ENCODE measurements around the gene PALLD. TPM values are rescaled to one million over a fixed set of nuclear protein-coding genes. Genes with fewer than 3 reads are reported as not detected.

PALLD gene
- polyA plus RNA-seq, 1 donor from 2014 or later = 20.5 TPM

DNA sequence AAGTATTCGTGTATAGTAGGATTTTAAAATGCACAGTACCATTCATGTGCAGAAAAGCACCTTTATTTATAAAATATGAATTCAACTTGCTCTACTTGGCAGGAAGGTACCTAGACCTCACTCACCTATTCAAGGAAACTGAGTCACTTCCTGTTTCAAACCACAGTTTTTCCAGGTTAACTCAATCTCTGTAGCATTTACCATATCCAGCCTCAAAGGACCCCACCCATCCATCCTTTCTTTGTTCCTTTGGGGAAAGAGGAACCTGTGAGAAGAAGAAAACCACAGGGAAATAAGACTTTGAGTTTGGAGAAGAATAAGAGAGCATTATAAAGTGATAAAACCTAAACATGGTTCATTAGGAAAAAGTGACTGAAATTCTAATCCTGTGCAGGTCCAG, 262.5 kb downstream of the PALLD start:
- H2AFZ ChIP-seq (ENCODE audit: low read depth, low read length) = no peak overlapping the region

DNA sequence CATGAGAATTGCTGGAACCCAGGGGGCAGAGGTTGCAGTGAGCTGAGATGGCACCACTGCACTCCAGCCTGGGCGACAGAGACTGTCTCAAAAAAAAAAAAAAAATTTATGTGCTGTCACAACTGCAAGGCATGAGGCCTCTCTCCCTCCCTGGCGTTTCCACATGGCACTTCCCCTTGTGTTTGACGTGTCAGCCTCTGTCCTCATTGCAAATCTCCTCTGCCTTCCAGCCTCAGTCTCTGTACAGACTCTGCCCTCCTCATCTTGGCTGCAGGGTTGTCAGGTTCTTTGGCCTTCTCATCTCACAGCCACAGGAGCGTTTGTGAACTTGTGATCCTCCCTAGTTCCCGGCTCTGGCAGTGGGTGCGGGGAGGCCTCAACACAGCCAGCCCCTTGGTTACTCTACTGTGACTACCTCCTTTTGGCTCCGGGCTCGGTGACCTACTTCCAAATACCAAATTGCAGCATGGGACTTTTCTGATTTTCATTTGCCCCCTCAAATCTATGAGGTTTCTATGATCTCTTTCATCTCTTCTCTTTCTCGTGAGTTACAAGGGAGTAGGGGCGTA, 263.2 kb downstream of the PALLD start:
- no peaks in the 10 kb centered on the region for H3K9me3 ChIP-seq (ENCODE audit: low read length)
- H3K27me3 ChIP-seq (ENCODE audit: insufficient read depth, low read depth, low read length) = no peaks in the 10 kb centered on the region
- H4K20me1 ChIP-seq (ENCODE audit: insufficient read depth) = no peaks in the 10 kb centered on the region
- no peak overlapping the region for H3K4me2 ChIP-seq (ENCODE audit: low read length)
- H3K9ac ChIP-seq (ENCODE audit: low read length) = no peak overlapping the region
- H3K9me2 ChIP-seq (ENCODE audit: insufficient read depth, low read length) = no peaks in the 10 kb centered on the region
- no peak overlapping the region for H2AFZ ChIP-seq (ENCODE audit: low read depth, low read length)
- no peaks in the 10 kb centered on the region for H3K36me3 ChIP-seq (ENCODE audit: insufficient read depth, low read length)
- no peaks in the 10 kb centered on the region for H3K79me2 ChIP-seq (replicated peaks; ENCODE audit: insufficient read depth, low read length)
- no peak overlapping the region for H3K4me3 ChIP-seq (ENCODE audit: low read length)
- no peak for TF ChIP-seq EP300 (conservative IDR thresholded peaks at IDR 0.05; ENCODE audit: poor library complexity, severe bottlenecking)
- no peak for TF ChIP-seq EZH2 (IDR thresholded peaks at IDR 0.05; ENCODE audit: borderline replicate concordance, insufficient read depth, low read length, poor library complexity, severe bottlenecking)
- TF ChIP-seq POLR2AphosphoS5 (IDR thresholded peaks at IDR 0.05) = no peak
- no peak for TF ChIP-seq RAD21 (conservative IDR thresholded peaks at IDR 0.05)
- TF ChIP-seq, protein P1, sequence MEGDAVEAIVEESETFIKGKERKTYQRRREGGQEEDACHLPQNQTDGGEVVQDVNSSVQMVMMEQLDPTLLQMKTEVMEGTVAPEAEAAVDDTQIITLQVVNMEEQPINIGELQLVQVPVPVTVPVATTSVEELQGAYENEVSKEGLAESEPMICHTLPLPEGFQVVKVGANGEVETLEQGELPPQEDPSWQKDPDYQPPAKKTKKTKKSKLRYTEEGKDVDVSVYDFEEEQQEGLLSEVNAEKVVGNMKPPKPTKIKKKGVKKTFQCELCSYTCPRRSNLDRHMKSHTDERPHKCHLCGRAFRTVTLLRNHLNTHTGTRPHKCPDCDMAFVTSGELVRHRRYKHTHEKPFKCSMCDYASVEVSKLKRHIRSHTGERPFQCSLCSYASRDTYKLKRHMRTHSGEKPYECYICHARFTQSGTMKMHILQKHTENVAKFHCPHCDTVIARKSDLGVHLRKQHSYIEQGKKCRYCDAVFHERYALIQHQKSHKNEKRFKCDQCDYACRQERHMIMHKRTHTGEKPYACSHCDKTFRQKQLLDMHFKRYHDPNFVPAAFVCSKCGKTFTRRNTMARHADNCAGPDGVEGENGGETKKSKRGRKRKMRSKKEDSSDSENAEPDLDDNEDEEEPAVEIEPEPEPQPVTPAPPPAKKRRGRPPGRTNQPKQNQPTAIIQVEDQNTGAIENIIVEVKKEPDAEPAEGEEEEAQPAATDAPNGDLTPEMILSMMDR (IDR thresholded peaks at IDR 0.05; ENCODE audit: poor library complexity, severe bottlenecking) = no peak
- no peak for TF ChIP-seq SMC3 (conservative IDR thresholded peaks at IDR 0.05; ENCODE audit: poor library complexity)
- no peak for TF ChIP-seq TAF1 (IDR thresholded peaks at IDR 0.05; ENCODE audit: low read depth)
- TF ChIP-seq, protein P2, sequence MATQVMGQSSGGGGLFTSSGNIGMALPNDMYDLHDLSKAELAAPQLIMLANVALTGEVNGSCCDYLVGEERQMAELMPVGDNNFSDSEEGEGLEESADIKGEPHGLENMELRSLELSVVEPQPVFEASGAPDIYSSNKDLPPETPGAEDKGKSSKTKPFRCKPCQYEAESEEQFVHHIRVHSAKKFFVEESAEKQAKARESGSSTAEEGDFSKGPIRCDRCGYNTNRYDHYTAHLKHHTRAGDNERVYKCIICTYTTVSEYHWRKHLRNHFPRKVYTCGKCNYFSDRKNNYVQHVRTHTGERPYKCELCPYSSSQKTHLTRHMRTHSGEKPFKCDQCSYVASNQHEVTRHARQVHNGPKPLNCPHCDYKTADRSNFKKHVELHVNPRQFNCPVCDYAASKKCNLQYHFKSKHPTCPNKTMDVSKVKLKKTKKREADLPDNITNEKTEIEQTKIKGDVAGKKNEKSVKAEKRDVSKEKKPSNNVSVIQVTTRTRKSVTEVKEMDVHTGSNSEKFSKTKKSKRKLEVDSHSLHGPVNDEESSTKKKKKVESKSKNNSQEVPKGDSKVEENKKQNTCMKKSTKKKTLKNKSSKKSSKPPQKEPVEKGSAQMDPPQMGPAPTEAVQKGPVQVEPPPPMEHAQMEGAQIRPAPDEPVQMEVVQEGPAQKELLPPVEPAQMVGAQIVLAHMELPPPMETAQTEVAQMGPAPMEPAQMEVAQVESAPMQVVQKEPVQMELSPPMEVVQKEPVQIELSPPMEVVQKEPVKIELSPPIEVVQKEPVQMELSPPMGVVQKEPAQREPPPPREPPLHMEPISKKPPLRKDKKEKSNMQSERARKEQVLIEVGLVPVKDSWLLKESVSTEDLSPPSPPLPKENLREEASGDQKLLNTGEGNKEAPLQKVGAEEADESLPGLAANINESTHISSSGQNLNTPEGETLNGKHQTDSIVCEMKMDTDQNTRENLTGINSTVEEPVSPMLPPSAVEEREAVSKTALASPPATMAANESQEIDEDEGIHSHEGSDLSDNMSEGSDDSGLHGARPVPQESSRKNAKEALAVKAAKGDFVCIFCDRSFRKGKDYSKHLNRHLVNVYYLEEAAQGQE (IDR thresholded peaks at IDR 0.05; ENCODE audit: borderline replicate concordance) = no peak
- TF ChIP-seq MXI1 (conservative IDR thresholded peaks at IDR 0.05; ENCODE audit: poor library complexity, severe bottlenecking) = no peak
- H3K27ac ChIP-seq (ENCODE audit: low read length) = no peak overlapping the region
- no peaks in the 10 kb centered on the region for H3F3A ChIP-seq (ENCODE audit: insufficient read depth, low read length, poor library complexity, severe bottlenecking)

More for the DNA sequence above, 262.5 kb downstream of the PALLD start:
- Histone ChIP-seq H3K9me2 (ENCODE audit: insufficient read depth, low read length) (no peaks in the 10 kb centered on the region), H3K36me3 (ENCODE audit: insufficient read depth, low read length) (no peaks in the 10 kb centered on the region), H3K9me3 (ENCODE audit: low read length) (no peaks in the 10 kb centered on the region), H3K27ac (ENCODE audit: low read length) (no peak overlapping the region), H3K27me3 (ENCODE audit: insufficient read depth, low read depth, low read length) (no peaks in the 10 kb centered on the region), H3K4me3 (ENCODE audit: low read length) (no peak overlapping the region), H3K79me2 (replicated peaks; ENCODE audit: insufficient read depth, low read length) (no peaks in the 10 kb centered on the region), H3K4me2 (ENCODE audit: low read length) (no peak overlapping the region), H4K20me1 (ENCODE audit: insufficient read depth) (no peaks in the 10 kb centered on the region), H3F3A (ENCODE audit: insufficient read depth, low read length, poor library complexity, severe bottlenecking) (no peaks in the 10 kb centered on the region), H3K9ac (ENCODE audit: low read length) (no peak overlapping the region)
- TF ChIP-seq POLR2AphosphoS5 (IDR thresholded peaks at IDR 0.05) (no peak), SMC3 (conservative IDR thresholded peaks at IDR 0.05; ENCODE audit: poor library complexity) (no peak), EZH2 (IDR thresholded peaks at IDR 0.05; ENCODE audit: borderline replicate concordance, insufficient read depth, low read length, poor library complexity, severe bottlenecking) (no peak), EP300 (conservative IDR thresholded peaks at IDR 0.05; ENCODE audit: poor library complexity, severe bottlenecking) (no peak), MXI1 (conservative IDR thresholded peaks at IDR 0.05; ENCODE audit: poor library complexity, severe bottlenecking) (no peak)
- TF ChIP-seq, protein P2 (IDR thresholded peaks at IDR 0.05; ENCODE audit: borderline replicate concordance) = no peak
